HG02588 (cell line): ENCODE data around the gene NKAIN1.
"Not testable (repeated sequence)": the region's sequence is repeated elsewhere in the genome, so short reads cannot be mapped to it uniquely, and the experiment has no call there.

Source experiments
- ATAC-seq: cut with Tn5 transposase; IDR thresholded peaks from one replicate; pipeline ENCODE4 v1.9.1; 2021; ENCODE audit warnings: mild to moderate bottlenecking, moderate library complexity; ENCODE audit not compliant: unreplicated experiment

The NKAIN1 gene

GRCh38 chr1:31154632-31155215, 85.0 kb downstream of the NKAIN1 start:
- peak; percentile 42 for ATAC-seq

- no peak for ATAC-seq
Observed at GRCh38 chr1:31154000-31154631, 85.6 kb downstream of the NKAIN1 start.

GRCh38 chr1:31153423-31153822, 86.3 kb downstream of the NKAIN1 start:
- ATAC-seq = no peak

- no peak for ATAC-seq
Observed at GRCh38 chr1:31152181-31152795, 87.4 kb downstream of the NKAIN1 start.

GRCh38 chr1:31151402-31151801, 88.3 kb downstream of the NKAIN1 start:
- no peak for ATAC-seq

- ATAC-seq = no peak
Observed at GRCh38 chr1:31148409-31148808, 91.3 kb downstream of the NKAIN1 start.

- no peak for ATAC-seq
Observed at GRCh38 chr1:31145648-31146047, 94.0 kb downstream of the NKAIN1 start.

GRCh38 chr1:31144442-31144841, 95.2 kb downstream of the NKAIN1 start:
- no peak for ATAC-seq

- no peak for ATAC-seq
Observed at GRCh38 chr1:31143455-31143854, 96.2 kb downstream of the NKAIN1 start.

GRCh38 chr1:31142406-31142805, 97.3 kb downstream of the NKAIN1 start:
- no peak for ATAC-seq

- no peak for ATAC-seq
Observed at GRCh38 chr1:31140299-31140698, 99.4 kb downstream of the NKAIN1 start.

GRCh38 chr1:31138797-31139521, 100.7 kb downstream of the NKAIN1 start:
- ATAC-seq = not testable (repeated sequence)

- ATAC-seq = not testable (repeated sequence)
Observed at GRCh38 chr1:31137873-31138272, 101.8 kb downstream of the NKAIN1 start.

- ATAC-seq = no peak
Observed at GRCh38 chr1:31135973-31136600, 103.6 kb downstream of the NKAIN1 start.

GRCh38 chr1:31133368-31133767, 106.3 kb downstream of the NKAIN1 start:
- ATAC-seq = no peak
